Measurements from ENCODE around the gene FOXE3.
"Not testable (repeated sequence)": the region's sequence is repeated elsewhere in the genome, so short reads cannot be mapped to it uniquely, and the experiment has no call there.

The FOXE3 gene

DNA sequence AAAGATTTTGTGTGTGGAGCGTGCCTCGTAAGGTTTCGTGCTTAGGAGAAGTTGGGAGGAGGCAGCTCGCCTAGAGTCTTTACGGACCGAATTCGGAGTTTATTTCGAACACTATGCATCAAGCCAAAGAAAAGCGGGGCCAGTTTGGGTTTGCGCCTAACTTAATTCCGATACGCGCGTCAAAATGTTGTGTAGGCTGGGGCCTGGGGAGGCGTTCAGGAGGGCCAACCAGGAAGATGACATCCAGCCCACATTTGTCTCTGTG, 28.1 kb downstream of the FOXE3 start:
- no peak for FAIRE-seq
- DNase-seq (ENCODE audit: insufficient read length) = no peak
- TF ChIP-seq POLR2A (IDR thresholded peaks at IDR 0.05; ENCODE audit: low read depth, low read length) (no peak), POLR2AphosphoS5 (IDR thresholded peaks at IDR 0.05; ENCODE audit: low read depth, low read length) (no peak), TAF1 (IDR thresholded peaks at IDR 0.05; ENCODE audit: borderline replicate concordance, low read depth, low read length) (no peak)

DNA sequence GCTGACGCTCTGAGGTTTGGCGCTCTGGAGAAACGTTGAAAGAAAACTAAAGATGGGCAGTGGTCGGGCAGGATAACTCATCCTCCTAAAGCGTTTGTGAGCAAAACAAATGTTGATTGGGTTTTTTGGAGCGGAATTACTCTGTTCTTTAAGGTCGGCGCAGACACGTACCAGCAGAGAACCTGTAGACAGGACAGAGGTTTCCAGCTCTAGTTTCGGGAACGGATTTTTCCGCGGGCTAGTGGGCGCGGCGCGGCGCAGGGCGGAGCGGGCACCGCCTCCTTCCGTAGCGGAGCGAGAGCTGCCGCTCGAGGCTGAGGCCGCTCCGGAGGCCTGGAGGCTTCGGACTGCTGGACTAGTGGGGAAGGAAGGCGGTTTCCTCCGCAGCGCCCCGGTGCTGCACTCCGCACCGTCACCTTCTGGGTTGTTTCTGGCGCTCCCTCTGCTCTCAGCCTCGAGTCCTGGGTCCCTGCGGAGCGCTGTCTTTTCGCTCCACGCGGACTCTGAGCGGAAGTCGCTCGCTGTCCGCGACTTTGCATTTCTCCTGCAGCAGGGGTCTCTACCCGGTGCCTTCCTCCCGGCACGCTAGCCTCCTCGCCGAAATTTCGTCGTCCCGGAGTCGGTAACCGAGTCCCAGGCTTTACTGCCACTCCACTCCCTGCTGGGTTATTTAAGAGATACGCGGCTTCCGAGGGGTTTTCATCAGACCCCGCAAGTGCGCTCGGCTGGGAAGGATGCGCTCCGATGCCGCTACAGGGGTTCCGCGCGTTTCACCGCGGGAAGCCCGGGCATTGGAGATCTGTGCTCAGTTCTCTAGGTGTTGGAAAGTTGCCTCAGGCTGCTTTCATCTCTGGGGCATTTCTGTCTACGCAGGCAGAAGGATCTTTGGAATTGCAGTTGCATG, 28.7 kb downstream of the FOXE3 start:
- TF ChIP-seq TAF1 (IDR thresholded peaks at IDR 0.05; ENCODE audit: borderline replicate concordance, low read depth, low read length) = no peak
- TF ChIP-seq POLR2AphosphoS5 (IDR thresholded peaks at IDR 0.05; ENCODE audit: low read depth, low read length) = no peak
- TF ChIP-seq POLR2A (IDR thresholded peaks at IDR 0.05; ENCODE audit: low read depth, low read length) = no peak
- no peak for FAIRE-seq
- no peak for DNase-seq (ENCODE audit: insufficient read length)

DNA sequence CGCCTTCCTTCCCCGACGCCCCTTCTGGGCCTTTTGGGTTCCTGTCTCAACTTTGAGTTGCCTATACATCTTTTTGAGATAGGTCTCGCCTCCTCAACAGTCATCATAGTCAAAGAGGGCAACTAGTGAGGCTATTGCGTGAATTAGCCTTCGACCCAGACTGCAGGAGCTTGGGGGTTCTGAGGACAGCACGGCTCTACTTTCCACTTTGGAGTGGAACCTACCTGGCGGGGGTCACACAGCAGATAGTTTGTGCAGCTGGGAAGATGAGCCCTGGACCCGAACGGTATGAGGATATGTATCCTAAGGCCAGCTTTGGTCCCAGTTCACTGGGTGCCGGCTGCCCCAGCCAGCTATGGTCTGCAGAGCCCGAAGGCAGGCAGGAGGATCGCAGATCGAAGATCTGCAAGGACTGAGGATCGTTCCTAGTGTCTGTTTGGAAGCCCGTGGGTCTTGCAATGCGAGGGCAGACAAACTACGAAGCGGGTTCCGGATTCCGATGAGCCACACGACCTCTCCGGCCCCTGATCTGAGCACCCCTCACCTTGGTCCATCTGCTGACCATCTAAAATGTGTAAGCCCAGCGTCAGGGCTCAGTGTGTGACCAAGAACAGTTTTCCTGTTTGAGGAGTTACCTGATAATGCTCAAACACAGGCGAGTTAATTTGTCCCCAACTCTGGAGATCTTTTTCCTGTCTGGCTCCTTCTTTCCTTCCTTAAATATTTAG, 29.9 kb downstream of the FOXE3 start:
- no peak for FAIRE-seq
- TF ChIP-seq POLR2AphosphoS5 (IDR thresholded peaks at IDR 0.05; ENCODE audit: low read depth, low read length) = no peak
- TF ChIP-seq POLR2A (IDR thresholded peaks at IDR 0.05; ENCODE audit: low read depth, low read length) = no peak
- TF ChIP-seq TAF1 (IDR thresholded peaks at IDR 0.05; ENCODE audit: borderline replicate concordance, low read depth, low read length) = no peak

DNA sequence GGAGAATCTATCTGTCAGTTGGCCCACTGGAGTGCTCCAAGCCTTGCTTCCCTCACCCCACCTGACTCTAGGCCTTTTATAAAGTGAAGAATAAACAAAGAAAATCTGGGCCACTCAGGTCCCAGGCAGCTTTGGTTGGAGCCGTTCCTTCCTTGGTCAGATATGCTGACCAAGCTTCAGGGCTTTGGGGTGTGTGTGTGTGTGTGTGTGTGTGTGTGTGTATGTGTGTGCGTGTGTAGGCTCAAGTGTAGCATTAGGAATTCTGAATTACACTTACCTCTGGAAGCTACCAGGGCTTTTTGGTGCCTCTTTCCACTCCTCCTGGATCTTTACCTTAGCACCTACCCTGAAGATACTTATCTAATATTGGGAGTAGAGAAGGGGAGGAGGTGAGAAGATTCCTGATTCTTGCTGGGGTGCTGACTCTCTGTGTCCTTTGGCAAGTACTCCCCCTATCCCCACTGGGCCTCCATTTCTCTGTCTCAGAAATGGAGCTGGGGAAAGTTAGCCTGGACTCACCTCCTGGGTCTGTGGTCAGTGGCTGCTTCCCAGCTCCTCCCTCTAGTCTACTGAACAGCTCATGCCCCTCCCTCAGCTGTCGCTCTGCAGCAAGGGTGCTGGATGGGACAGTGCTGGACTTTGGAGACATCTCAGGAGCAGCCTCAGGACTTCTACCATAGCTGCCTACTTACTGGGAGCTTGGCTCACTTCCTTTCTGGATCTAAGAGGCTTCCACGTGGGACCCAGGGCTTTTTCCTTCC, 32.6 kb downstream of the FOXE3 start:
- no peak for TF ChIP-seq TAF1 (IDR thresholded peaks at IDR 0.05; ENCODE audit: borderline replicate concordance, low read depth, low read length)
- TF ChIP-seq POLR2A (IDR thresholded peaks at IDR 0.05; ENCODE audit: low read depth, low read length) = no peak
- TF ChIP-seq POLR2AphosphoS5 (IDR thresholded peaks at IDR 0.05; ENCODE audit: low read depth, low read length) = no peak
- DNase-seq (ENCODE audit: insufficient read length) = no peak
- FAIRE-seq = no peak

More for the DNA sequence above, 29.9 kb downstream of the FOXE3 start:
- DNase-seq (ENCODE audit: insufficient read length) = no peak

DNA sequence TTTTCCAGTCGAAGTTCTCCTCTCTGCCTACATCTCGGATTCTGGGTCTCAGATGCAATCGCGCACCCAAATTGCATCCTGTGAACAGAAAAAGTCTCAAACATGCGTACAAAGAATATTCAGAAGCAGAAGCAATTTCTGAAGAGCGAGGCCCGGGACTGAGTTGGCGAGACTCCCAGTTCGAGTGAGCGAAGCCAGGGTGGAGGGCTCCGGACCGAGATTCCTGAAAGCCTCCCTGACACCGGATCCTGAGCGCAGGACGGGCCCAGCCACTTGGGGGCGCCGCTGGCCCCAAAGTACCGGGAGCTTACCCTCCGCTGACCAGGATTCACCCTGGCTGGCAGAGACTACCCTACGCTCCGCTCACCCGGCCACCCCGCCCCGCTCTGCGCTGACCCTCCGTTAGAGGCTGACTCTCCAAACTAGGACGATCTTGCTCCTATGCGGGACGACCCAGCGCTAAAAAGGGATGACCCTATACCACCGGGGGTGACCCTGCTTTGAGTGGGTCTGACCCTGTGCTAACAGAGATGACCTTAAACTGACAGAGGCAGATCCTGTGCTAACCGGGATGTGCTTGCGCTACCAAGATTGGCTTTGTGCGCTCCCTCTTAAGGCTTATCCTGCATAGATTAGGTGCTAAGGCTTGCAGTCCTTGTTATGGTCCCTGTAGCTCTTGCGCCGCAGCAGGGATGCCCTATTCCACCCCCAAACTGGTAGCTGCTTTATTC, 33.9 kb downstream of the FOXE3 start:
- DNase-seq (ENCODE audit: insufficient read length) (no peak), FAIRE-seq (no peak)
- no peak for TF ChIP-seq TAF1 (IDR thresholded peaks at IDR 0.05; ENCODE audit: borderline replicate concordance, low read depth, low read length)
- no peak for TF ChIP-seq POLR2A (IDR thresholded peaks at IDR 0.05; ENCODE audit: low read depth, low read length)
- no peak for TF ChIP-seq POLR2AphosphoS5 (IDR thresholded peaks at IDR 0.05; ENCODE audit: low read depth, low read length)

DNA sequence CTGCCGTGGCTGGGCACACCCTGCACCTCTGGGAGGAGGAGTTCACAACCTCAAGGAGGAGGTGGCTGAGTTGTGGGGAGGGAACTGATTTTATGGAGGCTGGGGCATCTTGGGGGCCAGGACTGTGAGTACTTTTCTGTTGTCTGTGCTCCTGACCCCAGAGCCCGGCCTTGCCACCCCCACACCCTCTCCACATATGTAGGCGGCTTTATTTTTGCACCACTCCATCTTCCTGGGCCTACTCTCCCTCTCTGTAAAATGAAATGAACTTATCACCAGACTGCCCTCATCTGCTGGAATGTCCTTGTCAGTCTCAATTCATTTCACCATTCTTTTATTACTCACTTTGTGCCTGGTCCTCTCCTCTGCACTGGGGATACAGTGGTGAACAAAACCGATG, 34.5 kb downstream of the FOXE3 start:
- DNase-seq (ENCODE audit: insufficient read length) = no peak
- no peak for FAIRE-seq
- TF ChIP-seq POLR2A (IDR thresholded peaks at IDR 0.05; ENCODE audit: low read depth, low read length) = no peak
- no peak for TF ChIP-seq TAF1 (IDR thresholded peaks at IDR 0.05; ENCODE audit: borderline replicate concordance, low read depth, low read length)
- TF ChIP-seq POLR2AphosphoS5 (IDR thresholded peaks at IDR 0.05; ENCODE audit: low read depth, low read length) = no peak

DNA sequence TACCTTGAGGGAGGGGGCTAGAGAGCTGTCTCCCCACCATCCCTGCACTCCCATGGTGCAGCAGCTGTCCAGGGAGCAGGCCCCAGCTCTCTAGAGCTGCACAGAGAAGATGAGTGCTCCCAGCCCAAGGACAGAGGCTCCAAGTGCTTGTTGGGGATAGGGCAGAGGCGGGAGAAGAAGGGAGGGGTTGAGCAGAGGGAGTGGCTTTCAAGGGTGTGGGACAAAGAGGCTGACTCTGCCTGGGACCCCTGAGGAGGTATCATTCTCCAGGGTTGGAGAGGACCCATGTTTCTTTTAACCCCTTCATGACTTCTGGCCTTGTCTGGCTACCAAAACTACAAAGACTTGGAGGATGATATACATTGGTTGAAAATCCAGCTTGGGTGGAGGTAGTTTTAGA, 36.3 kb downstream of the FOXE3 start:
- DNase-seq (ENCODE audit: insufficient read length) (no peak), FAIRE-seq (no peak)
- TF ChIP-seq POLR2AphosphoS5 (IDR thresholded peaks at IDR 0.05; ENCODE audit: low read depth, low read length) (no peak), POLR2A (IDR thresholded peaks at IDR 0.05; ENCODE audit: low read depth, low read length) (no peak), TAF1 (IDR thresholded peaks at IDR 0.05; ENCODE audit: borderline replicate concordance, low read depth, low read length) (no peak)

DNA sequence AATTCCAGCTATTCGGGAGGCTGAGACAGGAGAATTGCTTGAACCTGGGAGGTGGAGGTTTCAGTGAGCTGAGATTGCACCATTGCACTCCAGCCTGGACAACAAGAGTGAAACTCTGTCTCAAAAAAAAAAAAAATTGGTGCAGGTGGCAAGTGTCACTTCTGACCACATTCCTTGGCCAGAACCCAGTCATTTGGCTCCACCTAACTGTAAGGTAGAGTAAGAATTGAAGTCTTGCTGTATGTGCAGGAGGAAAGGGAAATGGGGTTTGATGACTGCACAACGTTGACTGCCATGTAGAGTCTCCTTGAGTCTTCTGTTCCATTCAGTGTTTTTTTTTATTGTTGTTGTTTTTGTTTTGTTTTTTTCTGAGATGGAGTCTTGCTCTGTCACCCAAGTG, 37.8 kb downstream of the FOXE3 start:
- FAIRE-seq; DNase-seq (ENCODE audit: insufficient read length): not testable (repeated sequence)

DNA sequence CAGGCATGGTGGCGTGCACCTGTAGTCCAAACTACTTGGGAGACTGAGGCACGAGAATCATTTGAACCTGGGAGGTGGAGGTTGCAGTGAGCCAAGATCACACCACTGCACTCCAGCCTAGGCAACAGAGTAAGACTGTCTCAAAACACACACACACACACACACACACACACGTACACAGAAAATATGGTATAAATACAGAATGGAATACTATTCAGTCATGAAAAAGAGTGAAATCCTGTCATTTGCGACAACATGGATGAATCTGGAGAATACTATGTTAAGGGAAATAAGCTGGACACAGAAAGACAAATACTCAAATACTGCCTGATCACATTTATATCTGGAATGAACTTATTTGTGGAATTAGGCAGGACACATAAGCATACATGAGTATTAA, 40.2 kb downstream of the FOXE3 start:
- DNase-seq (ENCODE audit: insufficient read length) (no peak), FAIRE-seq (no peak)
- TF ChIP-seq TAF1 (IDR thresholded peaks at IDR 0.05; ENCODE audit: borderline replicate concordance, low read depth, low read length) (no peak), POLR2A (IDR thresholded peaks at IDR 0.05; ENCODE audit: low read depth, low read length) (no peak), POLR2AphosphoS5 (IDR thresholded peaks at IDR 0.05; ENCODE audit: low read depth, low read length) (no peak)

DNA sequence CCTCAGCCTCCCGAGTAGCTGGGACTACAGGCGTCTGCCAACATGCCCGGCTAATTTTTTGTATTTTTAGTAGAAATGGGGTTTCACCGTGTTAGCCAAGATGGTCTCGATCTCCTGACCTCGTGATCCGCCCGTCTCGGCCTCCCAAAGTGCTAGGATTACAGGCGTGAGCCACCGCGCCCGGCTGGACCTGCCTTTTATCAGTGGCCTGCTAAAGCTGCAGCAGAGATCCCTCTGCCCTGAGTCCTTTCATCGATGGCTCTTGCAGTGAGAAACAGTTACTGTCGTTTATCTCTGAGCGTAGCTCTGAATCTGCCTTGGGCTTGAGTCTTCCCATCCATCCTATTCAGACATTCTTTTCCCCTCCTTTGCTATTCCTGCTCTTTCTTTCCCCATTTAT, 41.5 kb downstream of the FOXE3 start:
- not testable (repeated sequence) for FAIRE-seq; DNase-seq (ENCODE audit: insufficient read length)

DNA sequence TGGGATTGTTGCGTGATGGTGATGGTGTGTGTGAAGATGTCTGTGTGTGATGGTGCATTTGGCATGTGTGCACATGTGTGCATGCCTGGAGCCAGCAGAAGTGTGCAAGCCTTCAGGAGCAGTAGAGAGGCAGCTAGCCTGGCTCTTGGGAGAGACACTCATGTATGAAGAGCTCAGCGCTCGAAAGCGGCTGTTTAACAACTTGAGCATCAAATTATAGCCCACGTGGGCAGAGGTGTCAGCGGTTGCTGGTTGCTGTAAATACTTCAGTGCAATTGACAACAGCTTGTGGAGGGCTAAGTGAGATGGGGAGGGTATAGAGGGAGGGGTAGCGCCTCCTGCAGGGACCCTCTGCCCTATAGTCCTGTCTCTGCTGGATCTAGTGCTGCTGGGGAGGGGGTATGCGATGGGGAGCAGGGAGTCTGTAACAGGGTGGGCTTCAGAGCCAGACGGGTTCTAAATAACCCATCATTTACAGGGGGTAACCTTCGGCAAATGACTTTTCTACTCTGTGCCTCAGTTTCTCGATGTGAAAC, 43.2 kb downstream of the FOXE3 start:
- FAIRE-seq (no peak), DNase-seq (ENCODE audit: insufficient read length) (no peak)
- TF ChIP-seq TAF1 (IDR thresholded peaks at IDR 0.05; ENCODE audit: borderline replicate concordance, low read depth, low read length) (no peak), POLR2A (IDR thresholded peaks at IDR 0.05; ENCODE audit: low read depth, low read length) (no peak), POLR2AphosphoS5 (IDR thresholded peaks at IDR 0.05; ENCODE audit: low read depth, low read length) (no peak)
